Smooth muscle cell (in vitro differentiated cells): ENCODE results near the gene DRG1. TPM values are rescaled to one million over a fixed set of nuclear protein-coding genes. Genes with fewer than 3 reads are reported as not detected.

ENCODE experiments used
- DNase-seq: peaks from one replicate; lab custom pipeline; 2025; ENCODE audit not compliant: unreplicated experiment; lab: John Stamatoyannopoulos, UW
- H2AFZ ChIP-seq: fragments of 200-600 bp; sonication (generic); 2 replicates; pipeline ENCODE4 v1.6.0; 2016; ENCODE audit warnings: antibody characterized with exemption, low read depth, mild to moderate bottlenecking
- H3F3A ChIP-seq: fragments of 200-600 bp; sonication (generic); 2 replicates; pipeline ENCODE4 v1.6.0; 2017; ENCODE audit warnings: antibody characterized with exemption, low read depth
- H3K27ac ChIP-seq: fragments of 200-600 bp; sonication (generic); 2 replicates; pipeline ENCODE4 v1.5.1; 2016; ENCODE audit warnings: low read depth, mild to moderate bottlenecking
- H3K27me3 ChIP-seq: fragments of 200-600 bp; sonication (generic); 2 replicates; pipeline ENCODE4 v1.6.1; 2016; ENCODE audit warnings: low read depth, mild to moderate bottlenecking
- H3K36me3 ChIP-seq: fragments of 200-600 bp; sonication (generic); 2 replicates; pipeline ENCODE4 v1.5.1; 2016; ENCODE audit warnings: low read depth
- H3K4me1 ChIP-seq: fragments of 200-600 bp; sonication (generic); 2 replicates; pipeline ENCODE4 v1.5.1; 2016; ENCODE audit warnings: low read depth
- H3K4me2 ChIP-seq: fragments of 200-600 bp; sonication (generic); 2 replicates; pipeline ENCODE4 v1.6.0; 2016; ENCODE audit warnings: mild to moderate bottlenecking
- H3K4me3 ChIP-seq: fragments of 200-600 bp; sonication (generic); 2 replicates; pipeline ENCODE4 v1.5.1; 2016; ENCODE audit warnings: mild to moderate bottlenecking
- H3K79me2 ChIP-seq: fragments of 200-600 bp; sonication (generic); 2 replicates; pipeline ENCODE4 v1.6.0; 2016; ENCODE audit warnings: low read depth, mild to moderate bottlenecking
- H3K9ac ChIP-seq: fragments of 200-600 bp; sonication (generic); 2 replicates; pipeline ENCODE4 v1.6.0; 2016; ENCODE audit warnings: low read depth
- H3K9me3 ChIP-seq: fragments of 200-600 bp; sonication (generic); replicated peaks from 2 replicates; pipeline ENCODE4 v1.5.1; 2016; ENCODE audit warnings: low read depth
- H4K20me1 ChIP-seq: fragments of 200-600 bp; sonication (generic); 2 replicates; pipeline ENCODE4 v1.6.0; 2016; ENCODE audit warnings: low read depth
- CTCF ChIP-seq: fragments of 200-600 bp; sonication (generic); IDR thresholded peaks from 2 replicates; pipeline ENCODE4 v1.5.1; 2017; ENCODE audit warnings: borderline replicate concordance, mild to moderate bottlenecking, antibody characterized with exemption; ENCODE audit not compliant: insufficient read depth, poor library complexity, severe bottlenecking
- WGBS: methylation state at CpG from one replicate; pipeline ENCODE4 v1.1.7; 2016; ENCODE audit warnings: low lambda C conversion rate; 5-methylcytosine and 5-hydroxymethylcytosine counted together
- polyA plus RNA-seq: library from polyadenylated mRNA; unstranded; fragments of >200 nt; fragmentation: Nextera tagmentation; extraction: Ambion mirVana; gene quantifications from 2 replicates; pipeline ENCODE4 v1.2.1, GENCODE V29; 2016
- total RNA-seq: library from RNA; depleted of rRNA; stranded (reverse); fragments of >200 nt; gene quantifications from 2 replicates; pipeline ENCODE4 v1.2.3, GENCODE V29; 2014

DRG1 gene
- total and polyA plus RNA-seq, 2 experiments from 2014 or later = 64.3 to 78.4 TPM

- Histone ChIP-seq H3K27ac (no peak overlapping the region), H3K4me2 (no peak overlapping the region), H3F3A (no peaks in the 10 kb centered on the region), H3K9ac (no peak overlapping the region), H3K9me3 (no peaks in the 10 kb centered on the region), H3K36me3 (peaks cover 32% of the 10 kb centered on the region), H2AFZ (no peak overlapping the region), H3K4me1 (no peaks in the 10 kb centered on the region), H3K4me3 (no peak overlapping the region), H4K20me1 (peaks cover 25% of the 10 kb centered on the region), H3K27me3 (no peaks in the 10 kb centered on the region), H3K79me2 (peaks cover 4% of the 10 kb centered on the region)
- no peak for DNase-seq
- 98% methylated on average over 3 of the region's 3 CpGs for WGBS
- no peak for TF ChIP-seq CTCF
Measured at GRCh38 chr22:31461699-31462098, 62.3 kb downstream of the DRG1 start.

DNA sequence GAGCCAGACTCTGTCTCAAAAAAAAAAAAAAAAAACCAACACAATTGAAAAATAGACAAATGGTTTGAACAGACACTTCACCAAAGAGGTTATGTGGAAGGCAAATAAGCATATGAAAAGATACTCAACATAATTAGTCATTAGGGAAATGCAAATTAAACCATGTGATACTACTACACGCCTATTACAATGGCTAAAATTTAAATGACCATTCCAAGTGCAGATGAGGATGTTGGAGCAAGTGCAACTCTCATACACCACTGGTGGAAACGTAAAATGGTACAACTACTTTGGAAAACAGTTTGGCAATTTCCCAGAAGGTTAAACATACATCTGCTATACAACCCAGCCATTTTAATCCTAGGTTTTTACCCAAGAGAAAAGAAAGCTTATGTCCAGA, 65.9 kb downstream of the DRG1 start:
- peaks cover 22% of the 10 kb centered on the region for H4K20me1 ChIP-seq
- peaks cover 31% of the 10 kb centered on the region for H3K36me3 ChIP-seq
- no peak overlapping the region for H3K4me3 ChIP-seq
- H3K4me2 ChIP-seq = no peak overlapping the region
- no peak for TF ChIP-seq CTCF
- WGBS = 100% methylated on average over 2 of the region's 2 CpGs
- no peaks in the 10 kb centered on the region for H3K27me3 ChIP-seq
- no peak for DNase-seq
- H3K27ac ChIP-seq = no peak overlapping the region
- H3K79me2 ChIP-seq = peaks cover 16% of the 10 kb centered on the region
- H3K9me3 ChIP-seq = no peaks in the 10 kb centered on the region
- no peaks in the 10 kb centered on the region for H3K4me1 ChIP-seq
- no peak overlapping the region for H2AFZ ChIP-seq
- no peaks in the 10 kb centered on the region for H3F3A ChIP-seq
- no peak overlapping the region for H3K9ac ChIP-seq

- Histone ChIP-seq H4K20me1 (peaks cover 61% of the 10 kb centered on the region), H3K36me3 (peaks cover 15% of the 10 kb centered on the region), H3K9me3 (no peaks in the 10 kb centered on the region), H2AFZ (no peak overlapping the region), H3K4me2 (no peak overlapping the region), H3K4me3 (no peak overlapping the region), H3F3A (no peaks in the 10 kb centered on the region), H3K27ac (no peak overlapping the region), H3K79me2 (peaks cover 69% of the 10 kb centered on the region), H3K9ac (no peak overlapping the region), H3K27me3 (no peaks in the 10 kb centered on the region), H3K4me1 (no peaks in the 10 kb centered on the region)
- TF ChIP-seq CTCF = no peak
- WGBS = 92% methylated on average over 2 of the region's 2 CpGs
- DNase-seq = no peak
Measured at GRCh38 chr22:31474743-31475142, 75.3 kb downstream of the DRG1 start.

- WGBS = 99% methylated on average over 3 of the region's 3 CpGs
- peaks cover 66% of the 10 kb centered on the region for H4K20me1 ChIP-seq
- peaks cover 15% of the 10 kb centered on the region for H3K36me3 ChIP-seq
- peaks cover 72% of the 10 kb centered on the region for H3K79me2 ChIP-seq
- no peaks in the 10 kb centered on the region for H3F3A ChIP-seq
- H3K27ac ChIP-seq = no peak overlapping the region
- H3K9me3 ChIP-seq = no peaks in the 10 kb centered on the region
- H3K4me3 ChIP-seq = no peak overlapping the region
- no peak for DNase-seq
- no peak overlapping the region for H2AFZ ChIP-seq
- no peaks in the 10 kb centered on the region for H3K4me1 ChIP-seq
- H3K4me2 ChIP-seq = no peak overlapping the region
- H3K9ac ChIP-seq = no peak overlapping the region
- no peak for TF ChIP-seq CTCF
- H3K27me3 ChIP-seq = no peaks in the 10 kb centered on the region
Measured at GRCh38 chr22:31475800-31476199, 76.4 kb downstream of the DRG1 start.
